KMS-11 (cell line): Measurements from ENCODE around the gene MAPK4.

Experiments
- H2AFZ ChIP-seq: fragments of 200-600 bp; sonication (generic); 2 replicates; pipeline ENCODE4 v1.6.1; 2016; ENCODE audit warnings: antibody characterized with exemption, mixed run types, low read depth
- H3K27ac ChIP-seq: fragments of 200-600 bp; sonication (generic); 2 replicates; pipeline ENCODE4 v1.6.1; 2016; ENCODE audit warnings: mild to moderate bottlenecking, mixed run types
- H3K27me3 ChIP-seq: fragments of 200-600 bp; sonication (generic); 2 replicates; pipeline ENCODE4 v1.6.1; 2017; ENCODE audit warnings: mild to moderate bottlenecking, low read depth, mixed run types, moderate library complexity; ENCODE audit not compliant: insufficient read depth
- H3K36me3 ChIP-seq: fragments of 200-600 bp; sonication (generic); 2 replicates; pipeline ENCODE4 v1.6.1; 2017; ENCODE audit warnings: mild to moderate bottlenecking, mixed run types; ENCODE audit not compliant: insufficient read depth
- H3K4me1 ChIP-seq: fragments of 200-600 bp; sonication (generic); 2 replicates; pipeline ENCODE4 v1.6.1; 2016; ENCODE audit warnings: mild to moderate bottlenecking, low read depth, mixed run types; ENCODE audit not compliant: poor library complexity, severe bottlenecking
- H3K4me2 ChIP-seq: fragments of 200-600 bp; sonication (generic); 2 replicates; pipeline ENCODE4 v1.7.0; 2016; ENCODE audit warnings: mild to moderate bottlenecking, mixed run types
- H3K4me3 ChIP-seq: fragments of 200-600 bp; sonication (generic); IDR thresholded peaks from 2 replicates; pipeline ENCODE4 v1.6.1; 2017; ENCODE audit warnings: low read depth, low read length, mixed read lengths; ENCODE audit not compliant: insufficient read depth
- H3K79me2 ChIP-seq: fragments of 200-600 bp; sonication (generic); 2 replicates; pipeline ENCODE4 v1.6.1; 2016; ENCODE audit warnings: low read depth, mixed run types; ENCODE audit not compliant: insufficient read depth
- H3K9ac ChIP-seq: fragments of 200-600 bp; sonication (generic); 2 replicates; pipeline ENCODE4 v1.6.1; 2016; ENCODE audit warnings: mild to moderate bottlenecking, mixed run types
- H4K20me1 ChIP-seq: fragments of 200-600 bp; sonication (generic); 2 replicates; pipeline ENCODE4 v1.6.1; 2016; ENCODE audit warnings: mild to moderate bottlenecking, mixed run types; ENCODE audit not compliant: insufficient read depth
- CTCF ChIP-seq: fragments of 200-600 bp; sonication (generic); conservative IDR thresholded peaks from 2 replicates; pipeline ENCODE4 v1.6.1; 2017; ENCODE audit warnings: low read depth, mild to moderate bottlenecking, antibody characterized with exemption, low read length, moderate library complexity, mixed read lengths

Gene MAPK4

GRCh38 chr18:50621366-50621765 is 61.5 kb downstream of the MAPK4 start:
- TF ChIP-seq CTCF: no peak
- H3K27ac ChIP-seq: no peak overlapping the region

GRCh38 chr18:50622320-50622719 is 62.4 kb downstream of the MAPK4 start:
- Histone ChIP-seq H3K9ac (no peak overlapping the region), H3K36me3 (no peaks in the 10 kb centered on the region), H3K27me3 (no peaks in the 10 kb centered on the region), H4K20me1 (no peaks in the 10 kb centered on the region), H2AFZ (no peak overlapping the region), H3K4me1 (no peaks in the 10 kb centered on the region), H3K27ac (no peak overlapping the region), H3K4me2 (no peak overlapping the region), H3K4me3 (no peak overlapping the region), H3K79me2 (no peaks in the 10 kb centered on the region)
- TF ChIP-seq CTCF: no peak

More at GRCh38 chr18:50621366-50621765, 61.5 kb downstream of the MAPK4 start:
- no peaks in the 10 kb centered on the region for H3K36me3 ChIP-seq
- H3K4me2 ChIP-seq: no peak overlapping the region
- H3K27me3 ChIP-seq: no peaks in the 10 kb centered on the region
- no peak overlapping the region for H3K9ac ChIP-seq
- H2AFZ ChIP-seq: no peak overlapping the region
- no peaks in the 10 kb centered on the region for H4K20me1 ChIP-seq
- H3K4me1 ChIP-seq: no peaks in the 10 kb centered on the region
- no peak overlapping the region for H3K4me3 ChIP-seq
- H3K79me2 ChIP-seq: no peaks in the 10 kb centered on the region

- Histone ChIP-seq H2AFZ (no peak overlapping the region), H3K27me3 (no peaks in the 10 kb centered on the region), H3K4me1 (no peaks in the 10 kb centered on the region), H3K9ac (no peak overlapping the region), H3K4me2 (no peak overlapping the region), H3K4me3 (no peak overlapping the region), H3K27ac (no peak overlapping the region), H4K20me1 (no peaks in the 10 kb centered on the region), H3K79me2 (no peaks in the 10 kb centered on the region), H3K36me3 (no peaks in the 10 kb centered on the region)
- no peak for TF ChIP-seq CTCF
Measured at GRCh38 chr18:50622865-50623393, 63.0 kb downstream of the MAPK4 start.

GRCh38 chr18:50623694-50624352 is 63.9 kb downstream of the MAPK4 start:
- Histone ChIP-seq H4K20me1 (no peaks in the 10 kb centered on the region), H3K4me2 (no peak overlapping the region), H2AFZ (no peak overlapping the region), H3K4me1 (no peaks in the 10 kb centered on the region), H3K79me2 (no peaks in the 10 kb centered on the region), H3K4me3 (no peak overlapping the region), H3K27ac (no peak overlapping the region), H3K27me3 (no peaks in the 10 kb centered on the region), H3K9ac (no peak overlapping the region), H3K36me3 (no peaks in the 10 kb centered on the region)
- no peak for TF ChIP-seq CTCF
